ENCODE data around the gene LTB. TPM values are rescaled to one million over a fixed set of nuclear protein-coding genes. Genes with fewer than 3 reads are reported as not detected.
"Not testable (repeated sequence)": the region's sequence is repeated elsewhere in the genome, so short reads cannot be mapped to it uniquely, and the experiment has no call there.

LTB gene
- total and polyA plus RNA-seq, 4 donors: 0.67 to 5.3 (median 1.5) TPM

DNA sequence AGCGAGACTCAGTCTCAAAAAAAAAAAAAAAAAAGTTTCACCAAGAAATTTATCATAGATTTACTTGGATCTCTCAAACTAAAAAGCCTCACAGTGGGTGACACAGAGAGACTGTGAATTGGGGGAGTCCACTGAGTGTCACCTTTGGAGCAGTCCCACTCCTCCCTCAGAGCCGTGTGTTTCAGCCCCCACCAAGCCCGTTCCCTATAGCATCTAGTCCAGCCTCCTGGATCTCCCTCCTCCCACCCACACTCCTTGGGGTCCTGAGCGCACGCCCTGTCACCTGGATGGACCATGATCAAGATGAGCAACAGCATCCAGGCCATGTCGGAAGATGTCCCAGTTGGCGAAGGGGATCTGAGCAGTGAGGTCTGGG, 10.2 kb upstream of the LTB start (continued):
- TF ChIP-seq TAF1 (conservative IDR thresholded peaks at IDR 0.05): no peak
- TF ChIP-seq JUND (IDR thresholded peaks at IDR 0.05): no peak
- TF ChIP-seq FOXA2 (IDR thresholded peaks at IDR 0.05): no peak
- TF ChIP-seq YY1 (IDR thresholded peaks at IDR 0.05): no peak
- no peak for TF ChIP-seq ZBTB33 (IDR thresholded peaks at IDR 0.05)
- TF ChIP-seq HNF4A (conservative IDR thresholded peaks at IDR 0.05): no peak
- TF ChIP-seq RXRA (IDR thresholded peaks at IDR 0.05): no peak
- TF ChIP-seq RAD21 (IDR thresholded peaks at IDR 0.05): no peak

GRCh38 chr6:31590691-31591090, 8.5 kb upstream of the LTB start:
- not testable (repeated sequence) for H3K4me3 ChIP-seq (ENCODE audit: low read depth in 1 of 3, low read length in 3 of 3); H3K36me3 ChIP-seq (ENCODE audit: control insufficient read depth in 4 of 4, insufficient read depth in 3 of 4, low read depth in 1 of 4, low read length in 3 of 4); H3K4me1 ChIP-seq (ENCODE audit: control insufficient read depth in 4 of 4, insufficient read depth in 4 of 4, low read length in 3 of 4); H3K27ac ChIP-seq (ENCODE audit: low read depth in 1 of 2, low read length in 2 of 2); H3K9ac ChIP-seq (ENCODE audit: low read depth in 1 of 2, low read length in 2 of 2); DNase-seq (ENCODE audit: low spot score); H3K9me3 ChIP-seq (ENCODE audit: control insufficient read depth in 4 of 4, low read length in 3 of 4); H3K27me3 ChIP-seq (ENCODE audit: control insufficient read depth in 4 of 4, insufficient read depth in 4 of 4, low read length in 3 of 4)
- 90% methylated on average over 5 of the region's 5 CpGs for WGBS

DNA sequence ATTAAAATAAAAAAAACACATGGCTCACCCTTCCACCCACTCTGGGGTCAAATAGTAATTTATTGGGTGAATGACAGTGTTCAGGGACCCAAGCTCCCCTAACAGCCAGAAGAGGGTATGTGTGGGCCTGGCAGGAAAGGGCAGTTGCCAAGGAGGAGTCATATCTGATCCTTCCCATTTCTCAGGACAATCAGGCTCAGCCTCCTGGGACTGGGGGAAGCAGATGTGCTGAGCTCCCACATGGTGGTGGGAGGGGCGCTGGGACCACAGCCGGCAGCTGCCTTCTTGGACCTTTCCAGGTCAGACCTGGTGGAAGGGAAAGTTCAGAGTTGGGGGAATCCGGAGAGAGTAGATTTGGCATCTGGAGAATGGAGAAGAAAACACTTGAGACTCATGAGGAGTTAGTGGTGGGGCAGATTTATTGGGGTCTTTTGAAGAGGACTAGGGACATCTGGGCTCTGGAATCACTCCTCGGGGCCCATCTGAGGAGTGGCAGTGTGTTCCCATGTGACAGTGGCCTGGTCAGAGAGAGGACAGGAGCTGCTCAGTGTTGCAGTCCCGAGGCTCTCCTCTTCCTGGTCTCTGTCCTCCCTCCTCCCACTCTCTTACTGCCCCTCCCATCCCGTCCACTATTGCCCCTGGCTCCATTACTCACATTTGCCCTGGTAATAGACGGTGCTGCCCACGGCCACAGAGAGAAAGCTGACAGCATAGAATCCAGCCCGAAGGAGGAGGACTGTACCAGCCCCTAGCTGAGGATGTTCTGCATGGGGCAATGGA, 6.8 kb upstream of the LTB start:
- Histone ChIP-seq H3K36me3 (ENCODE audit: control insufficient read depth in 4 of 4, insufficient read depth in 3 of 4, low read depth in 1 of 4, low read length in 3 of 4) (no peaks in the 10 kb centered on the region), H3K9me3 (ENCODE audit: control insufficient read depth in 4 of 4, low read length in 3 of 4) (no peaks in the 10 kb centered on the region), H3K9ac (ENCODE audit: low read depth in 1 of 2, low read length in 2 of 2) (no peak overlapping the region), H3K4me1 (ENCODE audit: control insufficient read depth in 4 of 4, insufficient read depth in 4 of 4, low read length in 3 of 4) (peaks cover 0 to 3% (median 0%) of the 10 kb centered on the region in 4 donors), H3K27me3 (ENCODE audit: control insufficient read depth in 4 of 4, insufficient read depth in 4 of 4, low read length in 3 of 4) (no peaks in the 10 kb centered on the region), H3K27ac (ENCODE audit: low read depth in 1 of 2, low read length in 2 of 2) (no peak overlapping the region), H3K4me3 (ENCODE audit: low read depth in 1 of 3, low read length in 3 of 3) (no peak overlapping the region)
- WGBS: 62% methylated on average over 9 of the region's 9 CpGs
- DNase-seq (ENCODE audit: low spot score): no peak
- TF ChIP-seq YY1 (IDR thresholded peaks at IDR 0.05) (no peak), ATF3 (IDR thresholded peaks at IDR 0.05) (no peak), CTCF (IDR thresholded peaks at IDR 0.05; ENCODE audit: low read depth, low read length, missing input control) (no peak), NR2F2 (IDR thresholded peaks at IDR 0.05) (no peak), TAF1 (conservative IDR thresholded peaks at IDR 0.05) (no peak), HNF4A (conservative IDR thresholded peaks at IDR 0.05) (no peak), FOXA1 (IDR thresholded peaks at IDR 0.05) (no peak), ZBTB33 (IDR thresholded peaks at IDR 0.05) (no peak)

Data from liver (tissue), 9 donors.